Transverse colon (tissue), 4 donors: Measurements from ENCODE around the gene RASGRP2. TPM values are rescaled to one million over a fixed set of nuclear protein-coding genes. Genes with fewer than 3 reads are reported as not detected.
A peak's percentile ranks its signal among the peaks of the same experiment; 100 is the strongest.

ENCODE experiments used
- DNase-seq: peaks from one replicate; pipeline ENCODE4 v3.0.0-alpha.2; 2019
- H3K27ac ChIP-seq, 4 donors: fragments of 200-600 bp; sonication (generic); 2 replicates each; pipeline ENCODE4 v1.5.1; 2016 to 2018; ENCODE audit warnings: inconsistent platforms in 4 of 4
- H3K27me3 ChIP-seq: fragments of 200-600 bp; sonication (generic); 2 replicates; pipeline ENCODE4 v1.5.1; 2017; ENCODE audit warnings: inconsistent platforms
- H3K36me3 ChIP-seq, 4 donors: fragments of 200-600 bp; sonication (generic); 2 replicates each; pipeline ENCODE4 v1.5.1; 2017 to 2019; ENCODE audit warnings: inconsistent platforms in 4 of 4
- H3K4me1 ChIP-seq, 4 donors: fragments of 200-600 bp; sonication (generic); 2 replicates each; pipeline ENCODE4 v1.5.1; 2017 to 2020; ENCODE audit warnings: inconsistent platforms in 4 of 4
- H3K4me3 ChIP-seq, 4 donors: fragments of 200-600 bp; sonication (generic); 1 replicate in 1 of 4; 2 replicates in 3 of 4; pipeline versions ENCODE4 v1.5.1 to v1.6.1; 2017 to 2019; ENCODE audit warnings: inconsistent platforms in 4 of 4
- H3K9me3 ChIP-seq, 2 donors: fragments of 200-600 bp; sonication (generic); 2 replicates each; pipeline ENCODE4 v1.5.1; 2017 to 2019; ENCODE audit warnings: inconsistent platforms in 2 of 2
- EP300 ChIP-seq: sonication (generic); formaldehyde crosslinking; IDR thresholded peaks from one replicate; pipeline ENCODE4 v1.6.1; 2017; ENCODE audit warnings: antibody characterized with exemption, low read depth
- POLR2A ChIP-seq: fragments of 450-650 bp; IDR thresholded peaks from one replicate; pipeline ENCODE4 v1.6.1; 2016; ENCODE audit warnings: antibody characterized with exemption, mild to moderate bottlenecking, moderate library complexity
- POLR2AphosphoS5 ChIP-seq, 3 donors: sonication (generic); formaldehyde crosslinking; IDR thresholded peaks; one replicate each; pipeline ENCODE4 v1.6.1; 2016; ENCODE audit warnings: antibody characterized with exemption in 3 of 3
- WGBS, 2 donors: methylation state at CpG; one replicate each; pipeline ENCODE4 v1.1.5; 2018; ENCODE audit warnings: low coverage in 1 of 2; 5-methylcytosine and 5-hydroxymethylcytosine counted together
- in situ Hi-C, 4 donors: fragments of 200-750 bp; cut with MboI; loops; one replicate each; pipeline versions ENCODE4 v1.15.0 to v1.15.1; 2017; ENCODE audit warnings: low sequenced_read_pairs in 3 of 4, low pct_ligation_motif_present in 1 of 4, low pct_unique_long_range_greater_than_20kb in 1 of 4
- intact Hi-C: fragments of 100-400 bp; cut with DNase I; formaldehyde crosslinking; loops from one replicate; pipeline ENCODE4 v1.15.1; 2023; ENCODE audit warnings: low total_unique reads
- total RNA-seq, 4 donors: library from RNA; depleted of rRNA; stranded (reverse); fragments of >200 nt; gene quantifications; one replicate each; pipeline ENCODE4 v1.1.0, GENCODE V29; 2016
- TF ChIP-seq, protein P1 (sequence below), 5 experiments: fragments of 200-600 bp in 3 of 5; fragments of 450-650 bp in 2 of 5; sonication (generic) in 3 of 5; IDR thresholded peaks; 1 replicate in 2 of 5; 2 replicates in 3 of 5; pipeline ENCODE4 v1.5.1; 2016 to 2017; ENCODE audit warnings: antibody characterized with exemption in 5 of 5, inconsistent platforms in 3 of 5, mild to moderate bottlenecking in 2 of 5, moderate library complexity in 1 of 5

The RASGRP2 gene
- total RNA-seq, 4 donors from 2014 or later, result 12.1 to 24.3 (median 17.3) TPM

DNA sequence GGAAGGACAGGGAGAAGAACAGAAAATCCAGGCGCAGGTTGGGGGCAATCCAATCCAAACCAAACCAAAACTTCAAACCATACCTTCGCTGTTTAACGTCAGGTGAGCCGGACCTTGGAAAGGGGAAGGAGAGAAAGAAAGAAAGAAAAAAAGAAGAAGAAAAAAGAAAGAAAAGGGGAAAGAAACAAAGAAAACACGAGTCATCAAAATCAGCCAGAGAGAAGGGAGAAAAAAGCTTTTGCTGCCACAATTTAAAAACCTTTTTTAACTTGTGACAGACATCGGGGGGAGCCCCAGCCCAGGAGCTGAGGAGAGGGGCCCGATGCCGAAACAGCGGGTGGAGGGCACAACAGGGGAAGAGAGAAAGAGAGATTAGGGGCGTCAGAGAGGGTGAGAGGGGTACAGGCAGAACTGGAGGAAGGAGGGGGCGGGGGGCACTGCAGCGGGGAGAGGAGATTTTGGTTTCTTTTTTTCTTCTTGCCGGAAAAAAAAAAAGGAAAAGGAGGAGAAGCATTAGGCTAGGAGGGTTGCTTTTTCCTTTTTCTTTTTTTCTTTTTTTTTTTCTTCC is 51.1 kb downstream of the RASGRP2 start:
- in situ Hi-C loops (no loop called here), intact Hi-C loops (loop anchor here (5.0 kb wide), 1 partner anchor 1811 kb away; the partner anchor contains the start of gene SLC3A2)
- WGBS, 2 donors, result 30 to 37% methylated on average over 8 to 13 of the region's 13 CpGs

DNA sequence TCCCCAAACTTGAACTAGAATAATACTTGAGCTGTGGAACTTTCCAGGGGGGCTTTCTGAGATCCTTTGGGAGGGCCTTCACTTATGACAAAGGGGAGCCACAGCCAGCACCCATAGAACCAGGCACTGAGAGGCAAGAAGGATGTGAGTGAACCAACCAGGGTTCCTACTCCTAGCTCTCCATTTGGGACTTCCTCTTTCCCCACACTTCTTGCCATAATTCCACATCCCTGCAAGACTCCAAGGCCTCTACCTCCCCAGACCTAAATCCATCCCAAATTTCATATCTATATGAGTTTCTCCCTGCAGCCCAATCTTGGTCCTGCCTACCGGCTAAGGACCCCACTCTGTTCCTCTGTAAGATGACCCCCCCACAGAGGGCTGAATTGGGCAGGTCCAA is 52.4 kb downstream of the RASGRP2 start:
- 95% methylated on average over 1 of the region's 1 CpG; no CpG with 5 or more reads in 1 of the 2 donors for WGBS, 2 donors
- H3K27me3 ChIP-seq, result peaks cover 39% of the 10 kb centered on the region
- intact Hi-C loops, result loop anchor here (5.0 kb wide), 1 partner anchor 1809 kb away; the partner anchor contains the start of gene SLC3A2

More for the DNA sequence above, 51.1 kb downstream of the RASGRP2 start:
- H3K27ac ChIP-seq, result no peak overlapping the region
- no peak for DNase-seq
- no peaks in the 10 kb centered on the region for H3K36me3 ChIP-seq
- H3K4me1 ChIP-seq, result peaks cover 0 to 13% (median 8%) of the 10 kb centered on the region in 4 donors
- H3K9me3 ChIP-seq, result no peaks in the 10 kb centered on the region
- no peak overlapping the region for H3K4me3 ChIP-seq
- peaks cover 39% of the 10 kb centered on the region for H3K27me3 ChIP-seq
- TF ChIP-seq, protein P1, sequence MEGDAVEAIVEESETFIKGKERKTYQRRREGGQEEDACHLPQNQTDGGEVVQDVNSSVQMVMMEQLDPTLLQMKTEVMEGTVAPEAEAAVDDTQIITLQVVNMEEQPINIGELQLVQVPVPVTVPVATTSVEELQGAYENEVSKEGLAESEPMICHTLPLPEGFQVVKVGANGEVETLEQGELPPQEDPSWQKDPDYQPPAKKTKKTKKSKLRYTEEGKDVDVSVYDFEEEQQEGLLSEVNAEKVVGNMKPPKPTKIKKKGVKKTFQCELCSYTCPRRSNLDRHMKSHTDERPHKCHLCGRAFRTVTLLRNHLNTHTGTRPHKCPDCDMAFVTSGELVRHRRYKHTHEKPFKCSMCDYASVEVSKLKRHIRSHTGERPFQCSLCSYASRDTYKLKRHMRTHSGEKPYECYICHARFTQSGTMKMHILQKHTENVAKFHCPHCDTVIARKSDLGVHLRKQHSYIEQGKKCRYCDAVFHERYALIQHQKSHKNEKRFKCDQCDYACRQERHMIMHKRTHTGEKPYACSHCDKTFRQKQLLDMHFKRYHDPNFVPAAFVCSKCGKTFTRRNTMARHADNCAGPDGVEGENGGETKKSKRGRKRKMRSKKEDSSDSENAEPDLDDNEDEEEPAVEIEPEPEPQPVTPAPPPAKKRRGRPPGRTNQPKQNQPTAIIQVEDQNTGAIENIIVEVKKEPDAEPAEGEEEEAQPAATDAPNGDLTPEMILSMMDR (IDR thresholded peaks at IDR 0.05), result no peak
- TF ChIP-seq POLR2AphosphoS5 (IDR thresholded peaks at IDR 0.05) (no peak), POLR2A (no peak), EP300 (no peak)

DNA sequence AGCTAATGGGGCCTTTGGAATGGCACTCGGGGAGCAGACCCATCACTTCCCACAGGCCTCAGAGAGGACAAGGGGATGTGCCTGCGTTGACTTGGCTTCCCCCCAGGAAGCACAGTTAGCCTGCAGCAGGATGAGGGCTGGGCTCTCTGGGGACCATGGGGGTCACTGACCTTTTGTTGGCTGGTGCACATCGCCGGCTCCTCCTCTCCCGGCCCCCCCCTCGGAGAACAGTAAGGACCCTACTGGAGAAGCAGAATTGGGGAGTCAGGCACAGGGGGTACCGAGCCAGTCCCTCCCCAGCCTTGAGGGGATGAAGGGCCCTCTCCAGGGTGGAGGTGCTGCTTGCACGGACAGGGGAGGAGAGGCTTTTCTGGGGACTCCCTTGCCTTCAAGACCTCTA is 53.7 kb downstream of the RASGRP2 start:
- intact Hi-C loops, result loop anchor here (5.0 kb wide), 1 partner anchor 1808 kb away; the partner anchor contains the start of gene SLC3A2
- no peak for TF ChIP-seq EP300
- TF ChIP-seq POLR2AphosphoS5 (IDR thresholded peaks at IDR 0.05), result no peak
- TF ChIP-seq POLR2A, result no peak
- TF ChIP-seq, protein P1 (IDR thresholded peaks at IDR 0.05), result no peak
- DNase-seq, result no peak

More for the DNA sequence above, 52.4 kb downstream of the RASGRP2 start:
- in situ Hi-C loops, result no loop called here
- TF ChIP-seq POLR2AphosphoS5 (IDR thresholded peaks at IDR 0.05) (no peak), POLR2A (no peak), EP300 (no peak)
- TF ChIP-seq, protein P1 (IDR thresholded peaks at IDR 0.05), result no peak
- no peak overlapping the region for H3K27ac ChIP-seq
- peaks cover 0 to 16% (median 8%) of the 10 kb centered on the region in 4 donors for H3K4me1 ChIP-seq
- no peaks in the 10 kb centered on the region for H3K9me3 ChIP-seq
- no peaks in the 10 kb centered on the region for H3K36me3 ChIP-seq
- H3K4me3 ChIP-seq, result no peak overlapping the region
- DNase-seq, result no peak

DNA sequence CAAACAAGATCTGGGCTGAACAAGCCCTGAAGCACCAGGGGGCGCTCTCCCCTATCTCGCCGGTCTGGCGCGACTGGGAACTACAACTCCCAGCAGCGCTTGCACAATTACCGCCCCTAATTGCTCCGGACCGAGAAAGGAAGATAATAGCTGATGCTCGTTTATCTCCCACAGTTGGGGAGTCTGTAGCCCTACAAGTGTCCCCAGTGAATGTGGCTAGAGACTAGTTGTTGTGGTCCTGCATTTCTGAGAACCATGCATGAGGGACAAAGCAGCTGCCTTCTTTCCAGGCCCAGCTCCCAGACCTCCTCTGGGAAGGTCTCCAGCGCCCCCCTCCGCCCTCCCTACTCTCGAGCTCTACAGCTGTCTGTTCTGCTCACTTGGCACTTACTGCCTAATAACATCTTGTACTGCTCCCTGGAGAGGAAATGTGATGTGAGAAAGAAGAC is 55.4 kb downstream of the RASGRP2 start:
- intact Hi-C loops (loop anchor here (5.0 kb wide), 1 partner anchor 39 kb away; no protein-coding TSS in a partner anchor), in situ Hi-C loops (no loop called here)
- H3K4me3 ChIP-seq, result peak overlapping the region in 3 of 4 donors; percentile 11 to 50 (median 30)

More for the DNA sequence above, 53.7 kb downstream of the RASGRP2 start:
- Histone ChIP-seq H3K36me3 (no peaks in the 10 kb centered on the region), H3K4me3 (no peak overlapping the region), H3K9me3 (no peaks in the 10 kb centered on the region), H3K27ac (no peak overlapping the region), H3K4me1 (peaks cover 0 to 16% (median 8%) of the 10 kb centered on the region in 4 donors), H3K27me3 (peaks cover 31% of the 10 kb centered on the region)
- WGBS, 2 donors, result 81 to 86% methylated on average over 1 to 7 of the region's 8 CpGs
- in situ Hi-C loops, result no loop called here

More for the DNA sequence above, 55.4 kb downstream of the RASGRP2 start:
- Histone ChIP-seq H3K4me1 (peaks cover 0 to 16% (median 8%) of the 10 kb centered on the region in 4 donors), H3K27me3 (peaks cover 15% of the 10 kb centered on the region), H3K36me3 (no peaks in the 10 kb centered on the region), H3K9me3 (no peaks in the 10 kb centered on the region), H3K27ac (peak overlapping the region; percentile 46 to 77 (median 57))
- DNase-seq, result peak; percentile 89
- no peak for TF ChIP-seq POLR2AphosphoS5 (IDR thresholded peaks at IDR 0.05)
- TF ChIP-seq POLR2A, result no peak
- TF ChIP-seq, protein P1 (IDR thresholded peaks at IDR 0.05), result peak; percentile 87 to 95 (median 94)
- TF ChIP-seq EP300, result no peak
- 0 to 2% methylated on average over 1 to 13 of the region's 13 CpGs for WGBS, 2 donors
